GM19397 (cell line): ENCODE results near the gene GNPAT.
"Not testable (repeated sequence)": the region's sequence is repeated elsewhere in the genome, so short reads cannot be mapped to it uniquely, and the experiment has no call there.

ENCODE experiments used
- ATAC-seq: cut with Tn5 transposase; IDR thresholded peaks from one replicate; pipeline ENCODE4 v1.9.1; 2021; ENCODE audit warnings: mild to moderate bottlenecking, moderate library complexity; ENCODE audit not compliant: unreplicated experiment

GNPAT gene

GRCh38 chr1:231212301-231212700 lies 28.7 kb upstream of the GNPAT start:
- ATAC-seq = not testable (repeated sequence)

- ATAC-seq = no peak
Observed at GRCh38 chr1:231213831-231214573, 27.0 kb upstream of the GNPAT start.

- no peak for ATAC-seq
Observed at GRCh38 chr1:231214918-231215680, 25.9 kb upstream of the GNPAT start.

GRCh38 chr1:231215681-231216385 lies 25.2 kb upstream of the GNPAT start:
- ATAC-seq = no peak

GRCh38 chr1:231216498-231216897 lies 24.5 kb upstream of the GNPAT start:
- no peak for ATAC-seq

- no peak for ATAC-seq
Observed at GRCh38 chr1:231217056-231217455, 24.0 kb upstream of the GNPAT start.

- no peak for ATAC-seq
Observed at GRCh38 chr1:231218078-231218477, 22.9 kb upstream of the GNPAT start.

- no peak for ATAC-seq
Observed at GRCh38 chr1:231219422-231220401, 21.3 kb upstream of the GNPAT start.

GRCh38 chr1:231220801-231221200 lies 20.2 kb upstream of the GNPAT start:
- no peak for ATAC-seq

GRCh38 chr1:231226156-231226555 lies 14.9 kb upstream of the GNPAT start:
- ATAC-seq = no peak

GRCh38 chr1:231231511-231231910 lies 9.5 kb upstream of the GNPAT start:
- ATAC-seq = no peak

GRCh38 chr1:231232870-231233734 lies 7.9 kb upstream of the GNPAT start:
- peak; percentile 77 for ATAC-seq

- ATAC-seq = no peak
Observed at GRCh38 chr1:231233735-231234417, 7.1 kb upstream of the GNPAT start.

GRCh38 chr1:231234506-231234905 lies 6.5 kb upstream of the GNPAT start:
- no peak for ATAC-seq

GRCh38 chr1:231235526-231236207 lies 5.3 kb upstream of the GNPAT start:
- no peak for ATAC-seq

- no peak for ATAC-seq
Observed at GRCh38 chr1:231236208-231236591, 4.8 kb upstream of the GNPAT start.

- no peak for ATAC-seq
Observed at GRCh38 chr1:231236938-231237337, 4.1 kb upstream of the GNPAT start.

- no peak for ATAC-seq
Observed at GRCh38 chr1:231238298-231238697, 2.7 kb upstream of the GNPAT start.

GRCh38 chr1:231240531-231240882 lies 505 bp upstream of the GNPAT start:
- no peak for ATAC-seq
